ENCODE measurements around the gene ANKRD45. TPM values are rescaled to one million over a fixed set of nuclear protein-coding genes. Genes with fewer than 3 reads are reported as not detected.
"Not testable (repeated sequence)": the region's sequence is repeated elsewhere in the genome, so short reads cannot be mapped to it uniquely, and the experiment has no call there.

The ANKRD45 gene
- total and polyA plus RNA-seq, 2 of the 8 experiments (the other 6 are each of a cell fraction or from before 2014, with no cell fraction given), result 0.41 to 2.8 TPM

DNA sequence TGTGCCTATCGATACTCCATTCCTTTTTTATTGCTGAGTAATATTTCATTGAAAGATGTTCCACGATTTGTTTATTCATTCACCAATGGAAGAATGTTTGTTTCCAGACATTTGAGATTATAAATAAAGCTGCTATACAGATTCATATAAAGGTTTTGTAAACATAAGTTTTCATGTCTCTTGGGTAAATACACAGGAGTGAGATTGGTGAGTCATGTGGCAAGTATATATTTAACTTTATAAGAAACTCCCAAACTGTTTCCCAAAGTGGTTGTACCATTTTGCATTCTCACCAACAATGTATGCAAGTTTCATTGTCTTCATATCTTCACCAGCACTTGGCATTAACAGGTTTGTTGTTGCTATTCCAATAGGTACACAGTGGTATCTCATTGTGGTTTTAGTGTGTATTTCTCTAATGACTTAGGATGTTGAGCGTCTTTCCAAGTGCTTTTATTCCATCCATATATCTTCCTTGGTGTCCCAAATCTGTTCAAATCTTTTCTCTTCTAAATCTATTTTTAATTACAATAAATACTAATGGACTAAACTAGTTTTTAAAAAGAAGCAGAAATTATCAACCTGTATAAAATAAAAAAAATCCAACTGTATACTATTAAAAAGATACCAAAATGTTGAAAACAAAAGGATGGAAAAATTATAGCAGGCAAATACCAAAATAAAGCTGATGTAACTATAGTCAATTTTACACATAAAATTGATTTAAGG lies 73.4 kb downstream of the ANKRD45 start (continued):
- TF ChIP-seq TBP (IDR thresholded peaks at IDR 0.05; ENCODE audit: low read depth, low read length) (no peak), SAP30 (IDR thresholded peaks at IDR 0.05; ENCODE audit: insufficient read depth, insufficient replicate concordance, low read length) (no peak), ZNF274 (IDR thresholded peaks at IDR 0.05; ENCODE audit: borderline replicate concordance, extremely low read depth, low read length) (no peak), POLR2AphosphoS5 (IDR thresholded peaks at IDR 0.05; ENCODE audit: low read depth, low read length) (no peak), HDAC6 (IDR thresholded peaks at IDR 0.05; ENCODE audit: low read depth, low read length) (no peak), SIRT6 (IDR thresholded peaks at IDR 0.05; ENCODE audit: low read length) (no peak), RNF2 (IDR thresholded peaks at IDR 0.05; ENCODE audit: borderline replicate concordance, low read depth, low read length, missing control alignments, poor library complexity, severe bottlenecking) (no peak), CHD2 (IDR thresholded peaks at IDR 0.05; ENCODE audit: low read length) (no peak), POLR2A (IDR thresholded peaks at IDR 0.05; ENCODE audit: control extremely low read depth in 1 of 2, low read depth in 2 of 2, low read length in 2 of 2) (no peak)
- TF ChIP-seq, protein P1, sequence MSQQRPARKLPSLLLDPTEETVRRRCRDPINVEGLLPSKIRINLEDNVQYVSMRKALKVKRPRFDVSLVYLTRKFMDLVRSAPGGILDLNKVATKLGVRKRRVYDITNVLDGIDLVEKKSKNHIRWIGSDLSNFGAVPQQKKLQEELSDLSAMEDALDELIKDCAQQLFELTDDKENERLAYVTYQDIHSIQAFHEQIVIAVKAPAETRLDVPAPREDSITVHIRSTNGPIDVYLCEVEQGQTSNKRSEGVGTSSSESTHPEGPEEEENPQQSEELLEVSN (IDR thresholded peaks at IDR 0.05), result no peak

DNA sequence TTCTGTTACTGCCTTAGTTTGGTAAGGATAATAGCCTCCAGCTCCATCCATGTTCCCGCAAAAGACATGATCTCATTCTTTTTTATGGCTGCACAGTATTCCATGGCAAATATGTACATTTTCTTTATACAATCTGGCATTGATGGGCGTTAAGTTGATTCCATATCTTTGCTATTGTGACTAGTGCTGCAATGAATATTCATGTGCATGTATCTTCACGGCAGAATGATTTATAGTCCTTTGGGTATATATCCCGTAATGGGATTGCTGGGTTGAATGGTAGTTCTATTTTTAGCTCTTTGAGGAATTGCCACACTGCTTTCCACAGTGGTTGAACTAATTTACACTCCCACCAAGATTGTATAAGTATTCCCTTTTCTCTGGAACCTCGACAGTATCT lies 78.5 kb downstream of the ANKRD45 start:
- H3K27ac ChIP-seq (ENCODE audit: low read depth, low read length); H3K9me3 ChIP-seq (ENCODE audit: insufficient read depth in 2 of 2, low read depth in 1 of 2, low read length in 1 of 2); H4K20me1 ChIP-seq (replicated peaks in 1 of 2; ENCODE audit: control insufficient read depth in 1 of 2, insufficient read depth in 2 of 2, low read length in 2 of 2); H3K23me2 ChIP-seq (ENCODE audit: low read depth, low read length); H3K4me3 ChIP-seq (ENCODE audit: extremely low read depth in 1 of 4, insufficient read depth in 2 of 4, low read depth in 3 of 4, low read length in 4 of 4); H3K36me3 ChIP-seq (ENCODE audit: control insufficient read depth in 2 of 4, insufficient read depth in 4 of 4, low read length in 3 of 4); H3K27me3 ChIP-seq (replicated peaks in 1 of 4; ENCODE audit: control insufficient read depth in 3 of 4, extremely low read depth in 1 of 4, insufficient read depth in 3 of 4, low read length in 3 of 4); H2AFZ ChIP-seq (ENCODE audit: low read length); H4K5ac ChIP-seq (ENCODE audit: insufficient read length, low read depth, low read length); H2BK120ac ChIP-seq (replicated peaks; ENCODE audit: low read depth, low read length); POLR2A ChIA-PET (ENCODE audit: partially characterized antibody); H2BK15ac ChIP-seq (ENCODE audit: low read length); H2BK20ac ChIP-seq (ENCODE audit: low read length); H3K56ac ChIP-seq (replicated peaks; ENCODE audit: insufficient read length, low read depth, low read length); H2BK5ac ChIP-seq (ENCODE audit: low read depth, low read length); H3K14ac ChIP-seq (ENCODE audit: insufficient read length); H3K4me2 ChIP-seq (ENCODE audit: insufficient read depth in 1 of 2, low read depth in 2 of 2, low read length in 2 of 2); H4K91ac ChIP-seq (replicated peaks; ENCODE audit: insufficient read length, low read length); H3K23ac ChIP-seq (ENCODE audit: insufficient read length); DNase-seq (ENCODE audit: low read depth in 1 of 2, low spot score in 2 of 2); H4K8ac ChIP-seq (ENCODE audit: extremely low read depth, insufficient read depth, low read length); FAIRE-seq; H3K79me2 ChIP-seq (ENCODE audit: control insufficient read depth in 1 of 2, insufficient read depth in 2 of 2, low read length in 2 of 2); H3K79me1 ChIP-seq (ENCODE audit: low read depth, low read length); H3K4ac ChIP-seq (replicated peaks; ENCODE audit: insufficient read length, low read depth, low read length); H3K4me1 ChIP-seq (replicated peaks in 1 of 4; ENCODE audit: control insufficient read depth in 3 of 4, insufficient read depth in 4 of 4, low read length in 3 of 4); H2AK5ac ChIP-seq (ENCODE audit: low read depth, low read length); H3K9ac ChIP-seq (replicated peaks in 1 of 4; ENCODE audit: extremely low read depth in 1 of 4, low read depth in 3 of 4, low read length in 3 of 4); H3K18ac ChIP-seq (ENCODE audit: extremely low read depth, low read length); H2BK12ac ChIP-seq (ENCODE audit: low read depth, low read length): not testable (repeated sequence)
- CTCF ChIA-PET (ENCODE audit: partially characterized antibody), result interaction anchor here (1.1 kb wide), 1 partner anchor 152 kb away, joined by 3 read pairs; no protein-coding TSS in a partner anchor
- WGBS, 2 experiments (ENCODE audit: extremely low coverage in 1 of 2, insufficient coverage in 1 of 2, insufficient read length in 1 of 2, insufficient replicate concordance in 2 of 2, low coverage in 1 of 2, low lambda C conversion rate in 2 of 2, missing lambda C conversion rate in 1 of 2), result 87% methylated on average over 5 of the region's 5 CpGs; no CpG with 5 or more reads in 1 of the 2 experiments
